LoVo (cell line): ENCODE measurements around the gene ZNRF1.

Experiments used
- DNase-seq: peaks from one replicate; pipeline ENCODE4 v3.0.0-alpha.2; 2016; ENCODE audit warnings: low spot score

The ZNRF1 gene

DNA sequence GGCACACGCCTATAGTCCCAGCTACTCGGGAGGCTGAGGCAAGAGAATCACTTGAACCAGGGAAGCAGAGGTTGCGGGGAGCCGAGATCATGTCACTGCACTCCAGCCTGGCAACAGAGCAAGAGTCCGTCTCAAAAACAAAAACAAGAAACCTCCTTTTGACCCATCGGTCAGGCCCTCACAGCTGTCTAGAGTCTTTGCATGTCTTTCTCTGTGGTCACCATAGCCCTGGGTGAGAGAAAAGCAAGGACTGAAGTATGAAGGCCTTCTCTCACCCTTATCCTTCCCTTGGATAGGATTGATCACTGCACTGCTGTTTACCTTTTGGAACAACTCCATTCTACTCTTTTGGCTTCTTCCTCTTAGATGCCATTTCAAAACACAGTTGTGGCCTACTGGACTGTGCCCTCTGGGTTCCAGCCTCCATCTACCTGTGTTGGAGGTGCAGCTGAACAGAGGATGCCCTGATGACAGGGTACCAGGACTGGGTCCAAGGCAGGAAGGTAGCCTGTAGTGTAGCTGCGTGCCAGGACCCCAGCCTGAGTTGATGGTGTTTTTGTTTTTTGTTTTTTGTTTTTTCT lies 80.6 kb downstream of the ZNRF1 start:
- no peak for DNase-seq

DNA sequence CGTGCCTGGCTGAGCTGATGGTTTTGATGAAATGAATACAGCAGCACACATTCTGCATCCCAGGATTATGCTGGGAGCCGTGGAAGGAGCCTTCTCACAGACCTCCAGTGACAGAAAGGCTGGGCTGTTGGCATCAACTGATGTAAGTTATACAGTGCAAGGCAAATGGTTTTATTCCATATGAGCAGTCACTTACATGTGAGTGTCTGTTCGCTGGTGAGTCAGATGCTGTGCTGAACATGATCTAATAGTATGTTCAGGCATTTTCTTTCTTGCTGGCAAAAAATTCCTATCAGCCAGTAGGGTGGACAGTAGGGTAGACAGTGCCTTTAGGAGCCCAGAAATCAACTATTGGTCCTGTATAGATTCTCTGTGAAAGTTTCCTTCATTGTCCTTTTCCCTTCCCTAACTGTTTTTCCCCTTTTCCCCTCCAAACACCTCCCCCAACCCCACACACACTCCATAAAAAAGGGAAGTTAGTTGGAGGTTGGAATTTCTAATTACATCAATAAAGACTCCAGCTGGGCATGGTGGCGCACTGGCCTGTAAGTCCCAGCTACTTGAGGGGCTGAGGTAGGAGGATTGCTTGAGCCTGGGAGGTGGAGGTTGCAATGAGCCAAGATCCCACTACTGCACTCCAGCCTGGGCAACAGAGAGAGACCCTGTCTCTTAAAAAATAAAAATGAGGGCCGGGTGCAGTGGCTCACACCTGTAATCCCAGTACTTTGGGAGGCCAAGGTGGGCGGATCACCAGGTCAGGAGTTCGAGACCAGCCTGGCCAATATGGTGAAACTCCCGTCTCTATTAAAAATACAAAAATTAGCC lies 81.6 kb downstream of the ZNRF1 start:
- no peak for DNase-seq

DNA sequence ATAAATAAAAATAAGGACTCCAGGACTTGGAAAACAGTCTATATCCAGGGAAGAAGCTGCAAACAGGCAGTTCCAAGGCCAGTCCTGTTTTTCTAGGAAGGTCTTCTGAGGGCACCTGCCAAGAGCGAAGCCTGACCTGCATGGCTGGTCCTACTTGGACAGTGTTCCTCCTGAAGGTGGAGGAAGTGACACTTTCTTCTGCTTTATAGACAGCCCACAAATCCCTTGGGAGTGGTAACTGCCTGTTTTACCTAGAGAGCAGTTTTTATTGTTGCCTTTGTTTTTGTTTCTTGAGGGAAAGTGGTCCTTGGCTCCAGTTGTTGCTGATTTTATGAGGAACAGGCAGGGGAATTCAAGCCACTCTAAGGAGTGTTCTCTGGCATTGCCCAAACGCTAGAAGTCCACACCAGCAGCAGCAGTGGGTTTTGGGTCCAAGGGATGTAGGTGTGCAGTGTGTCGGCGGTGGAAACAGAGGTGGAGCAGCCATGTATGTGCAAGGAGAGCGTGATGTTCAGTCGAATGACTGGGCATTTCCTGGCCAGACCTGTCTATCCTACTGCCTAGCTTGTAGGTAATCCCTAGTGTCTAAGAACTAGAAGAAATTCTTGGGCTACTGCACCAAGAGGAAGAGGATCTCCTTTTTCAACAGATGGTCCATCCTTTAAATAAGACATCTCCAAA lies 82.5 kb downstream of the ZNRF1 start:
- DNase-seq, result no peak

DNA sequence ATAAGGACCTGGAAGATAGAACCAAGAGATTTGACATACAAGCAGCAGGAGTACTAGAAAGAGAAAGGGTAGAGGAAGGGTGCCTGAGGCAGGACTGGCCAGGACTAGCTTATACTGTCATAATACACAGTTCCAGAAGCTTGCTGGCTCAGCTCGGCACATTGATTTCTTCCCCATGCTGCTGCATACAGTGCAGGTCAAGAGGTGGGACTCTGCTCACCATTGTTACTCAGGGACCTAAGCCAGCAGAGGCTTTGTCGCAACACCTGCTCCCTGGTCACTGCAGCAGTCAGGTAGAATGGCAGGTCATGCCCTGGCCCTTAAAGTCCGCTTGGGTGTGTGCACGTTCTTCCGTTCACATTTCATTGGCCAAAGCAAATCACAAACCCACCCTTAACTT lies 85.0 kb downstream of the ZNRF1 start:
- no peak for DNase-seq

DNA sequence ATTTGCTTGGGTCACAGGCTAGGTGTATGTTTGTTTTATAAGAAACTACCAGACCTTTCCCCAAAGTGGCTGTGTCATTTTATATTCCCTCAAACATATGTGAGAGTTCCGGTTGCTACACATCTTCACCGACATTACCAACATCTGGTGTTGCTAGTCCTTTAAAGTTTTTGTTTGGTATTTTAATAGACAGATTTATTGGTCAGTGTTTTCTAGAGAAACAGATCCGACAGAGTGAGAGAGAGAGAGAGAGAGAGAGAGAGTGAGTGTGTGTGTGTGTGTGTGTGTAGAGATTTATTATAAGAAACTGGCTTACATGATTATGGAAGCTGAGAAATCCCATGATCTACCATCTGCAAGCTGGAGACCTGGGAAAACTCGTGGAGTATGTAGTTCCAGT lies 86.7 kb downstream of the ZNRF1 start:
- DNase-seq, result no peak

DNA sequence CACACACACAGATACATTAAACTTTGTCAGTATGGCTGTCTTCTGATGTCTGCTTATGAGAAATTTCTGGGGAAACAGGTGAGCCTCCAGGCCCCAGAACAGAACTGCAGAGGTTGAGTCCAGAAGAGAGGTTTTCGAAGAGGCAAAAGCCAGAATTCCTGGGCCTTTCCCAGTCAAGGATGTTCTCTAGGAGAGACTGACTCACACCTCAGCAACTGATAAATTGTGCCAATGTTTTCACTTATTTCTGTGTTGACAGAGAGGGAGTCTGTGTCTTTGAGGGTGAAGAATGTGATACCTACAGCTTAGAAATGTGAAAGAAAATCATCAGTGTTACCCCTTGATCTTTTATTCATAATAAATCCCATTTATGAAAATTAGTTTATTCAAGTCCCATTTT lies 87.5 kb downstream of the ZNRF1 start:
- no peak for DNase-seq

DNA sequence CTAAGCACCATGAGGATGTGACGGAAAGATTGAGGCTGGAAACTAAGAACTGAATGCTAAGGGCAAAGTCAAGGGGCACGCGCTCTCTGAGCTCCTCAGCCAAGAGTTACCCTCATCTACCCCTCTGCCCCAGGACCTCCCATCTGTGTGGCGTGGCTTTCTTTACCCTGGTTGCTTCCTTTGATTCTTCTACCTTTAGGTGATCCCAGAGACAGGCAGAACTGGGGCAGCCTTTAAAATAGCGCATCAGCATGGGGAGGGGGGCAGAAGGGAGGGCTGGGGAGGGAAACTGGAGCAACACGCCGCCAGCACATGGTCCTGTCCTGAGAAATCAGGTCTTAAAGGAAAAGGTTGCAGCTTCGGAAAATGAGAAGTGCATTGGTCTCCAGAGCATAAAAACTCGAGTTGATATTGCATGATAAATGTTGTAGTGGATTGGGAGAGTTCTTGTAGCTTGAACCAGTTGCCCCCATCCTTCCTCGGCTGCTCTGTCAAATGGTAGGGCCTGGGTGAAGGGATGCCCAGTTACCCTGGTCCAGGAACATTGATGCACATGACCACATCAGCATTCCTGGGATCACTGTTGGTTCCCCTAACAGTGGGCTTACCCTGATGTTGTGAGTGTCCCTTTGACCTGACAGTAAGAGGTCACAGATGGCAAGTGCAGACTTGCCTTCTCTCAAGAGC lies 88.0 kb downstream of the ZNRF1 start:
- no peak for DNase-seq

DNA sequence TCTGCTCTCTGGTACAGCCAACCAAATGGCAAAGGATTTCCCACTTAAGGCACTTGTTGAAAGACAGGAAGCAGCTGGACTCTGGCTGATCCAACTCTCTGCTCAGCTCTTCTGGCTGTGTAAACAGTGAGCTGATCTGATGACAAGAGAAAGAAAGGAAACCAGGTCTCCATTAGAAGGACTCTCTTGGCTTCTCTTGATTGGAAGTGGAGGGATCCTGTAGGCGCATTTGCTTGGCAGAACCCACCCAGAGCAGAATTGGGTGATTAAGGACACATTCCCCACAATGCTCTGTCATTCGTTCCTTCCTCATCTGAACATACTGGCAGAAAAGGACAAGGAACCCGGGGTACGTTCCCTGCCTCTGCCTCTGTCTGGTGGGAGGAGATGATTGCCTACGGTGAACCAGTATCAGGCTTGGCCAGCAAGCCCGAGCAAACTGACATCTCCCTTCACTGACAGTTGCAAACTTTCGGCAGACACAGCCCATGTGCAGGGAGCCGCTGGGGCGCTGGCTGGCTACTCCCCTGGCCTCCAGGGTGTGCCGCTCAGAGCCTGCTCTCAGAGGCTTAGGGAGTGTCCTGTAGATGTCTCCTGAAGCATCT lies 88.7 kb downstream of the ZNRF1 start:
- DNase-seq, result no peak

DNA sequence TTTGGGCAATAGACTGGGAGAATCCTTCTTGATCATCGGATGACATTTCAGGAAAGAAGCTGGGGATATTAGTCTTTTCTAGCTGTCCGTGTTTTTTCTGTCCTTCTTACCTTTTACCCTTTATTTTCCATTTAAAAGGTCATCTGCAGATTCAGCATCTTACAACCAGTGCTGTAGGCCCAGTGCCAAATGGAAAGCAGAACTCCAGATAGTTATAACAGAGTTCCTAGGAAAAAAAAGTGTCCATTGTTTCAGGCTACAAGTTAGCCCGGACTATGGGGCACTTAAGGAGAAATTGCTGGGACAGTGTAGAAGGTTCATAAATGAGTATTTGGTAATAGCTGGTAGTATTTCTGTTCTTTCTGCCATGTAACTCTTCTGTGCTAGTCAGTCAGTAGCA lies 89.4 kb downstream of the ZNRF1 start:
- DNase-seq, result no peak

DNA sequence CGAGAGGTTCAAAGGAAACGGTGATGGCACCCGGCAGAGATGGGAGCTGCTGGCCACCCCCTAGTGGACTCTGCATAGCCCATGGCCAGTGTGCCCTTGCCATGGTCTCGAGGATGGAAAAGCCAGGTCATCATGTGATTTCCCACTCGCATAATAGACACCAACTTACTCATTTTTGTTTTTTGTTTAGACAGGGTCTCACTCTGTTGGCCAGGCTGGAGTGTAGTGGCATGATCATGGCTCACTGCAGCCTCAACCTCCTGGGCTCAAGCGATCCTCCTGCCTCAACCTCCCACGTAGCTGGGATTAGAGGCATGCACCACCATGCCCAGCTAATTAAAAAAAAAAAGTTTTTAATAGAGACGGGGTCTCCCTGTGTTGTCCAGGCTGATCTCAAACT lies 90.1 kb downstream of the ZNRF1 start:
- DNase-seq, result no peak

DNA sequence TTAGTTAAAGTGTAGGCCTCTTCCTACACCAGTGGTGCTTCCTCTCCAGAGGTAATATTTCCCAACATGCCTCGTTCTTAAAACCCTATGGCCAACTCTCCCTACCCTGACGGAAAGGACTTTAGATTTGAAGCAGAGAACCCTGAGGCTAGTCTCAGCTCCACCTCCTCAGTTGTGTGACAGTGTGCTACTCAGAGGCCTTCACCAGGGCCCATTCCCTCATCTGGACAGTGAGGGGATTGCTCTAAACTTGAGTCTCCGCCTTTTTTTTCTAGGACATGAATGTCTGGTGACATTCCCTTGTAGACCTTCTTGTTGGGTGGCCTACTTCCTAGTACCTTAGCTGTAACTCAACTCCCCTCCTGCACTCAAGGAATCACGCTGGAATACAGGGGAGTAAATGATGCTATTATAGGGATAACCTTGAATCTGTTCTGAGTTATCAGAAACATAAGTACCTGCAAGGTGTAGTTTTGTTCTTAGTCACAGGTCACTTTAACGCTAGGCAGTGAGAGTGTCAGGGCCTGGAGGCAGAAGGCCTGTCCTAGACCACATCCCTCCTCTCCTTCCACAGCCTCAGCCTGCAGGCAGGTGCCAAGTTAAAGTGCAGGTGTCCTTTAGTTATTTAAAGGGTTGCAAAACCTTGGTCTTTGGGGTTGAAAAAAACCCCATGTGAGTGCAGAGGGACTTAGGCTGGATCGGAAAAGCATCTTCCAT lies 90.8 kb downstream of the ZNRF1 start:
- DNase-seq, result no peak

DNA sequence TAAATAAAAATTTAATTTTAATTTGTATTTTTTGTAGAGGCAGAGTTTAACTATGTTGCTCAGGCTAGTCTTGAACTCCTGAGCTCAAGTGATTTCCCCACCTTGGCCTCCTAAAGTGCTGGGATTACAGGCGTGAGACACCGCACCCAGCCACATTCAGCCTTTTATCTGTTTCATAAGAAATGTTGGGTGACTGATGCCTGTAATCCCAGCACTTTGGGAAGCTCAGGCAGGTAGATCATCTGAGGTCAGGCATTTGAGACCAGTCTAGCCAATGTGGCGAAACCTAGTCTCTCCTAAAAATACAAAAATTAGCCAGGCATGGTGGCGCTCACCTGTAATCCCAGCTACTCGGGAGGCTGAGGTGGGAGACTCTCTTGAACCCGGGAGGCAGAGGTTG lies 92.1 kb downstream of the ZNRF1 start:
- DNase-seq, result peak; percentile 43

DNA sequence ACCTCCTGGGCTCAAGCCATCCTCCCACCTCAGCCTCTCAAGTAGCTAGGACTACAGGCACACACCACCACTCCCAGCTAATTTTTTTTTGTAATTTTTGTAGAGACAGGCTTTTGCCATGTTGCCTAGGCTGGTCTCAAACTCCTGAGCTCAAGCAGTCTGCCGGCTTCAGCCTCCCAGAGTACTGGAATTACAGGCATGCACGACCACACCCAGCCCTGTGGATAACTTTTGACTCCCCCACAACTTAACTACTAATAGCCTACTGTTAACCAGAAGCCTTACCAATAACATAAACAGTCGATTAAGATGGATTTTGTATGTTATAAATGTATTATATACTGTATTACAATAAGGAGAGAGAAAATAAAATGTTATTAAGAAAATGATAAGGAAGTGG lies 92.8 kb downstream of the ZNRF1 start:
- DNase-seq, result peak; percentile 16

DNA sequence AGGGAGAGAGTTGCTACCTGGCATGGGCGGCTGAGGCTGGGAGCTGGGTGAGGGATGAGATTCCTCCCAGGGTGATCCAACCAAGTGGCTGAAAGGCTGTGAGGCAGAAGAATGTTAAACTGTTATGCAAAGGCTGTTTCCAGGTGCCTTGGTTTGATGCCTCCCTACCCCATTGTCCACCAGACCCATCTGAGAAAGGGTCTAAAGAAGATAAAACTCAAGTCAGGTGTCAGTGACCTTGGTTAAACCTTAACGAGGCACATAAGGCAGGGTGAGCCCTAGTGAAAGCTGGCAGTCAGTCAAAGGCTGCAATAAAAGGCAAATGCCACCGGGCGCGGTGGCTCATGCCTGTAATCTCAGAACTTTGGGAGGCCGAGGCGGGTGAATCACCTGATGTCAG lies 94.0 kb downstream of the ZNRF1 start:
- peak; percentile 53 for DNase-seq

DNA sequence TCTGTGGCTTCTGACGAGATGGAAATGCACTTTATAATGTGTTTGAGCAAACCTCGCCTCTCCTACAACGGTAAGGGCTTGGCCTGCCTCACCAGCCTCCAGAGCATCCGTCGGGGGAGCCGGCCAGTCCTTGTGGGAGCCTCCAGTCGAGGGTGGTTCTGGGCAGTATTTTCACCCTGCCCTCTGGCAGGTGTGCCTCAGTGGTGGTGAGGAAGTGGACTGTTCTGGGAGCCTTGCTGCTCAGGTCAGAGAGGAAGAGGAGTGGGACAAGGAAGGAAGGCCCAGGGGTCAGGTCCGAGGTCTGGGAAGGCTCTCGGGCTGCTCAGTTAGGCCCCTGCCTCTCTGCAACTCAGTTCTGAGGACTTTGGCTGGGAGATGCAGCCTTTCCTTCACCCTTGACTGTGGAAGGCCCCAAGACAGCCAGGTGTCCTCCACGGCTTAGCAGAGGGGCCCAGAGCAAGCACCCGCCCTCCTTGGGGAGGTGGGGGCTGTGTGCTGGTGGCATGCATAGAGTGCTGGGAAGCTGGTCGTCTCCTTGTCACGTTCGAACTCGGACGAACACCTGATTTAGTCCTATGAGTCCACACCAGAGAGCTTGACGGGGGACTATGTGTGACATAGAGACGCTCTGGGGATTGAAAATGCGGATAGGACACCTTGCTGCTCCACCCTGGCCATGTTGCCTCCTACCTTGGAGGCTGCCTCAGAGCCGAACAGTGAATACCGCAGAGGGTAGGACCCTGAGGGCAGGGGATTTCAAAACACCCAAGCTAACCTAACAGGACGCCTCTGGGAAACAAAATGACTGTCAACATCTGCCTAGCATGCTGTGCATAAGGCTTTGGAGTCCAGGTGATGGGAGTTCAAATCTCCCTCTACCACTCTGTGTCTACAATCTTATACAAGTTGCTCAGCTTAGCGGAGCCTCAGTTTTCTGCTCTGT lies 95.0 kb downstream of the ZNRF1 start:
- DNase-seq, result no peak

DNA sequence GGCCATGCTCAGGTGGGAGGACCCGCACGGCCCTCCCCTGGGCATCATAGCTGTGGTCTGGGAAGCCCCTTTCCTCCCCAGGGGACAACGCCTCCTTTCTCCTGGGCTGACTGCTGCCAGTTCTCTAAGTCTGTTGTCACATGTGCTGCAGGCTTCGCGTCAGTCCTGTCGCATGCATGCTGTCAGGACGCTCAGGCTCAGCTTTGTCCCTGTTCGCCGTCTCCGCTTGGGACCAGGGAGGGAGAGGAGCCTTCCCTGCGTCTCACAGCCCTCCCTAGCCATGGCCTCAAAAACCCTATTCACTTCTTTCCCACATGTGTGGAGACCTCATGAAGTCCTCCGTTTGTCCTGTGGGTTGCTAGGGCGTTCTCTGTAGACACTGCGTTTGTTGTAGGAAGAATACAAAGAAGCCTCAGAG lies 96.4 kb downstream of the ZNRF1 start:
- DNase-seq, result no peak

DNA sequence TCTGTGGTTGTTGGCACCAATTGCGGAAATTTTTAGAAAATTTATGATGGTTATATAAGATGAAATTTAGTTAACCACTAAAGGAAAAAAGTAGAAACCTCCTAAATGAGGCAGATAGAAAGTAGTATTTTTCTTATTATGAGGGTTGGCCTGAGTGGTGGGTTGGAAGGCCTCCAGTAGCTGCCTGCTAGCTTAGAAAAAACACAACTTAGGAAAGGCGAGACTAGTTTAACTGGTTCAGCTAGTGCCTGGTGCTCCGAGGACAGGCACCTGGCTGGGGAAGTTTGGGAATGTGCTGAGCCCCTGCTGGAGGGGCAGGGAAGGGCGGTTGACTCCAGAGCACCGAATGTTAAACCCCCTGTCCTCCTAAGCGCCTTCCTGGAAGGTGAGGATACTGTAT lies 97.8 kb downstream of the ZNRF1 start:
- DNase-seq, result peak; percentile 75

DNA sequence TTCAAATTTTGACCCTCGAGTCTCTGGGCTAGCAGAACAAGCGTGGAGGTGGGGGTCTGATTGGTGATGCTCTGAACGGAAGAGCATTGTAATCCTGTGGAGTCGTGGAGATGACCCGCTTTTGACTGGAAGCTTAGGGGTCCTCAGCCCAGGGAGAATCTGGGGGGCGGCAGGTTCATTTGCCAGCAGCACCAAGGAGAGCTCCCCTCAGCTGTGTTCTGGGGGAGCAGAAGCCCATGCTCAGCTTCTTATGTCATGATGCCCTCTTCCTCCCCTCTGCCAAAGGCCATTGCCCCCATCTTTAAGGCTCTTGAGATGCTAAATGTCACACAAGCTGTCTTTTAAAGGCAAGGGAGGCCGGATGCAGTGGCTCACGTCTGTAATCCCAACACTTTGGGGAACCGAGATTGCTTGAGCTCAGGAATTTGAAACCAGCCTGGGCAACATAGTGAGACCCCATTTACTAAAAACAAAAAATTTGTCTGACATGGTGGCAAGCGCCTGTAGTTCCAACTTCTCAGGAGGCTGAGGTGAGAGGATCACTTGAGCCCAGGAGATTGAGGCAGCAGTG lies 98.5 kb downstream of the ZNRF1 start:
- no peak for DNase-seq

DNA sequence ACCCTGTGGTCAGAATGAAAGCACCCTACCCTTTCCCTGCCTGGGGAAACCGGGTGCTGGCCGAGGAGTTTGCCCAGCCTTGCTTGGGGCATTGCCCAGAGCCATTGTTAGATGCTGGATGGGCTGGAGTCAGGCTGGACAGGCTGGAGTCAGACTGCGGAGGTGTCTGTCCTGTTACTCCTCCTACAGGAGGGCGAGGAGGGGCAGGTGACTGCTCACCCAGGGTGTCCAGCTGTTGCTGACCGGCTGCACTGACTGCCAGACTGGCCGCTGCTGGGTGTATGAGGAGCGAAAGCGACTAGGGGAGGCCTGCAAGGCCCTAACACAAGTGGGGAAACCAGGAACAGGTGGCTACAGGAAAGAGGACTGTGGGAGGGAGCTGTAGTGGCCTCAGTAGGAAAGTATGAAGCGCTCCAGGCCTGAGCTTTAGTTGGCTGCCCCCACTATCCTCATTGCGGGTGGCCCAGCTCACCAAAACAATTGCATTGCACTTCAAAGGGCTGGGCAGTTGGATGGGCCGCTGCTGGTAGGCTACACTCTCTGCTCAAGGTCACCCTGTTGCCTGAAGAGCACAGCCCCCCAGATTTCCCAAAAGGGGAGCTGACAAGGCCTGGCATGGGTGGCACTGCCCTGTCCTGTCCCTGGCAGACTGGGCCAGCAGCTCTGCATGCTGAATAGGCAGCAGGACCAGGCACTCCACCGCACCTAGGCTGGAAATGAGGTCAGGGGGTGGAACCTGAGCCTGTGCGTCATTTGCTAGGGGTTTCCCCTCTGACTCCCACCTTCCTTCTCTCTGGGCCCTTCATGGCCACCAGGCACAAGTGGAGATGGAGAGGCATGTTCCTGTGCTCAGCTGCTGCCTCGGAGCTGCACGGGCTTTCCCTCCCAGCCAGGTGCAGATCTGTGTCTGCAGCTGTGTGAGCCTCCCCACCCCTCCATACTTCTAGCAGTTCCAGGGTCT lies 99.4 kb downstream of the ZNRF1 start:
- no peak for DNase-seq
